ENCODE data around the gene MS4A18.

MS4A18 gene

GRCh38 chr11:60768202-60768601, 43.7 kb downstream of the MS4A18 start:
- DNase-seq = no peak

DNA sequence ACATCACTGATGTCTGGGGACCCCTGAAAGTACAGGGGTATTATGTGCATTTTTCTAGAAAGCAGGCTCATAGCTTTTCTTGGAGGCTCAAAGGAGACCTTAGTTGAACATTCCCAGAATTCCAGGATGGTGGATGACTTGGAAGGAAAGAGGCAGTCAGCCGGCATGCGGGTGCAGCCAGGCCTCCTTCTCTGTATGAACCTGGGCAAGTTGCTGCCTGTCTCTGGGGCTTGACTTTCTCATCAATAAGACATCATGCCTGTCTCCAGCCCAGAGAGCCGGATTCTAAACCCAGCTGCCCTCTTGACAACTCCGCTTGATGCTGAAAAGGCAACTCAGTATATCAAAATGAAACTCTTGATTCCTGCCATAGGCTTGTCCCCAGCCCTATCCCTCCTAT, 44.8 kb downstream of the MS4A18 start:
- no peak for DNase-seq

DNA sequence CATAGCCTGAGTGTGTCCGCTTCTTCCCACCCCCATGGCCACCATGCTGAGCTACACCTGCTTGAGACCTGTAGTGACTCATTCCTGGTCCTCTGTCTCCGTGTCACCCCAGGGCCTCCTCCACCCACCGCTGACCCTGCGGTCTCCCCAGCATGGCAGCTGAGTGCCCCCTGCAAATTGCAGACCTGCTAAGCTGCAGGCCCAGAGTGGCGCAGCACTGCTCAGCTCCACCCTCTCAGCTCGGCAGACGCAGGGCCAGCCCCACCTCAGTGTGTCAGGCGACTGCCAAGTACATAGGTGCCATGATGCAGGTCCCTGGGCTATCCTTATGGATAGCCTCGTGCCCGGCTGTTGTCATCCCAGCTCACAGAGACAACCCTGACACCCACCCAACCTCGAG, 45.3 kb downstream of the MS4A18 start:
- DNase-seq = no peak

DNA sequence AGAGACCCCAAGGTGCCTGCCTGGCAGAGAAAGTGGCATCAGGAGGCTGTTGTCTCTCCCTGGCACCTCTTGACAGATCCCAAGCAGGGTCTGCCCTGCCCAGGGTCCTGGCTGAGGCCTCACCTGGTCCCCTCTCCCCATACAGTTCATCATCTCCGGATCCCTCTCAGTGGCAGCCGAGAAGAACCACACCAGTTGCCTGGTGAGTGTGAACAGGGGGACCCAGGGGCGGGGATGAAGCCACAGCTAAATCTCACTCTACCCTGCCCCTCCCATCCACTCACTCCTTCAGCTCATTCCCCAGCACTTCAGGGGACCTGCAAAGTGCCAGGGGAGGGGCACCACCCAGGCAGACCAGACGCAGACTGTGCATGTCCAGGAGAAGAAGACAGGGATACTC, 46.6 kb downstream of the MS4A18 start:
- DNase-seq = no peak

- DNase-seq = no peak
These were observed 47.5 kb downstream of the MS4A18 start for GRCh38 chr11:60771879-60772525.

GRCh38 chr11:60772666-60773065, 48.1 kb downstream of the MS4A18 start:
- DNase-seq = no peak

DNA sequence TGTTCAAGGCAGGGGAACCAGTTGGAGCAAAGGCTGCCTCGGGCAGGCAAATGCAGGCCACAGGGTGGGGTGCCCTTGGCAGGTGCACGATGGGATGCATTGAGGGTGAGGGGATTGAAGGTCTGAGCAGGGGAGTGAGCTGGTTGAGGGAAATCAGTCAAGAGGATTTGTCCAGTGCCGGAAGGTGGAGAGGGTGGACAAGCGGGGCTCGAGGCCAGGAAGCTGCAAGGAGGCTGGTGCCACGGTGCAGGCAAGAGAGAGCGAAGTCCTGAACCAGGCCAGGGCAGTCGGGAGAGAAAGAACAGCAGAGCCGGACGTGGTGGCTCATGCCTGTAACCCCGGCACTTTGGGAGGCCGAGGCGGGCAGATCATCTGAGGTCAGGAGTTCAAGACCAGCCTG, 50.2 kb downstream of the MS4A18 start:
- DNase-seq = no peak

- peak; percentile 71 to 92 (median 79) for DNase-seq
These were observed 51.0 kb downstream of the MS4A18 start for GRCh38 chr11:60775420-60775961.

DNA sequence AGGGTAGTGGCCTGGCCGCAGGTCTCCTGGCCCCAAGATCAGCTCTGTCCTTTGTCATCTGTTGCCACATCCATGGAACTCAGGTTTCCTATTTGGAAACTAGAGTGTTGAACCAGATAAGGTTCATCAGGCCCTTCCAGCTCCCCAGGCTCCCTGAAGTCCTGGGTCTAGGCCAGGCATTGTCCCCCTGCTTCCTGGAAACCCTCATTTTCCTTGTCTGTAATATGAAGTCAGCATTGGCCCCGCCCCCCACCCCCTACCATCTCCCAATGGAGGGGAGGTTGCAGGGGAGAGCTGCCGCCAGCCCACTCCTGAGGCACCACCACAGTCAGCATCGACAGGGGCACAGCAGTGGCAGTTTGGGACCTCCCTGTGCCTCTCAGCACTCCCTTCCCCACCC, 51.6 kb downstream of the MS4A18 start:
- no peak for DNase-seq

DNA sequence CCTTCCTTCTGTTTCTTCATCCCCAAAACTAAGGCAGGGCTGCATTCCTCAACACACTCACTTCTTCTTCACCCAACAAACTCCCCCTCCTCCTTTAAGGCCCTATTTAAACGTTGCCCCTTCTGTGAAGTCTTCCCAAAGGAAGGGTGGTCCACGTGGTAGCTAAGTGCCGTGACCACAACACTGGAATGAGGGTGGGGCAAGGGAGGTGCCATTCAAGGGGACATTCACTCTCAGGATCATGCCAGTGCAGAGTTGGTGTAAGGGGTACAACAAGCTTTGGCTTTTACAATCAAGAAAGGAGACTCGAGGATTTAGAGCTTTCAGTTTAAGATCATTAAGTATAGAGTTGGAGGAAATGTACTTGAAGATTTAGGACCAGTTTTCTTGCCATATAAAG, 52.6 kb downstream of the MS4A18 start:
- DNase-seq = no peak

DNA sequence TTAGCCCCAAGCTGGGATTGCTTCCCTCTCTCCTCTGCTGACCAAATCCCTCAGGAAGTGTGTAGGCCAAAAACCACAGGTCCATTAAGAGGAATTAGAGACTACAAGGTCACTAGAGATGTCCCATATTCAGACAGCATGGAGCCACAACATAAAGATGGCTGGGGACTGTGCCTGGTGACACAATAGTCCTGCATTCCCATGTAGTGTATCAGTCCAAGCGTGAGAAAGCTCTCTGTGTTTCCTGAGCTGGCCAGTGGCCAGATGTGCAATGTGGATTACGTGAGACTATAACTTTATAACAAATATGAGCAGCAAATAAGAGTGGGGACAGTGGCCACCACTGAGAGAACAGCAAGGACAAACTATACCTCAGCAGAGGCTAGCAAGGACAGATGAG, 53.1 kb downstream of the MS4A18 start:
- DNase-seq = no peak

- DNase-seq = no peak
These were observed 55.5 kb downstream of the MS4A18 start for GRCh38 chr11:60780065-60780464.

GRCh38 chr11:60780774-60781173, 56.3 kb downstream of the MS4A18 start:
- DNase-seq = no peak

- DNase-seq = no peak
These were observed 56.9 kb downstream of the MS4A18 start for GRCh38 chr11:60781286-60781980.

- DNase-seq = no peak
These were observed 57.4 kb downstream of the MS4A18 start for GRCh38 chr11:60781981-60782316.

- DNase-seq = no peak
These were observed 58.0 kb downstream of the MS4A18 start for GRCh38 chr11:60782393-60783140.

DNA sequence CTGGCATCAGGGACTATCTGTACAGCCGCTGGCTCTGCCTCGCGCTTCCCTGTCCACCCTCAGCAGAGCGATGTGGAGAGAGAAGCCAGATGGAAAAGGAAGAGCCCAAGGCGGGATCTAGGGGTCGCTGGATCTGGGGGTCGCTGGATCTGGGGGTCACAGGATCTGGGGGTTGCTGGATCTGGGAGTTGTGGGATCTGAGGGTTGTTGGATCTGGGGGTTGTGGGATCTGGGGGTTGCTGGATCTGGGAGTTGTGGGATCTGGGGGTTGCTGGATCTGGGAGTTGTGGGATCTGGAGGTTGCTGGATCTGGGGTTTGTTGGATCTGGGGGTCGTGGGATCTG, 58.6 kb downstream of the MS4A18 start:
- no peak for DNase-seq

GRCh38 chr11:60783911-60784310, 59.4 kb downstream of the MS4A18 start:
- DNase-seq = no peak

DNA sequence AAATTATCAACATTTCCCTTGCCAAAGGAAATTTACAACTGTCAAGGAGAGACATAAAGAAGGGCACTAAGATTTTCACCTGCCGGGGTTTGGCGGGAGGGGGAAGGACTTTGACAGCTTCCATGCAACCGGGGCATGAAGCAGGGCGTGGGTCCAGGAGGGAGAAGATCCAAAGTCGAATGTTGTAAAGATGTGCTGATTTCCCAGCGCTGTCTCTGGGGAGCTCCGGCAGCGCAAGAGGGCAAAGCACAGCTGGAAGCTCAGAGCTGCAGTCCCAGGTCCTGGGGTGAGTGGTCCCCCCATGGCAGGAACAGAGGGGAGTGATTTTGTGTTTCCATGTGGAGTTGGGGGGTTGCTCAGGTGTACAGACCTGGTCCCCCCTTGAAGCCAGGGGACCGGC, 60.6 kb downstream of the MS4A18 start, which contains the start of gene MS4A10:
MS4A10 (plus strand) TSS at position 198 of the 400 bp plus-strand sequence. CDS start 5,003 bp downstream, outside the sequence.
- DNase-seq = no peak

- DNase-seq = no peak
These were observed 61.4 kb downstream of the MS4A18 start for GRCh38 chr11:60785806-60786361.

DNA sequence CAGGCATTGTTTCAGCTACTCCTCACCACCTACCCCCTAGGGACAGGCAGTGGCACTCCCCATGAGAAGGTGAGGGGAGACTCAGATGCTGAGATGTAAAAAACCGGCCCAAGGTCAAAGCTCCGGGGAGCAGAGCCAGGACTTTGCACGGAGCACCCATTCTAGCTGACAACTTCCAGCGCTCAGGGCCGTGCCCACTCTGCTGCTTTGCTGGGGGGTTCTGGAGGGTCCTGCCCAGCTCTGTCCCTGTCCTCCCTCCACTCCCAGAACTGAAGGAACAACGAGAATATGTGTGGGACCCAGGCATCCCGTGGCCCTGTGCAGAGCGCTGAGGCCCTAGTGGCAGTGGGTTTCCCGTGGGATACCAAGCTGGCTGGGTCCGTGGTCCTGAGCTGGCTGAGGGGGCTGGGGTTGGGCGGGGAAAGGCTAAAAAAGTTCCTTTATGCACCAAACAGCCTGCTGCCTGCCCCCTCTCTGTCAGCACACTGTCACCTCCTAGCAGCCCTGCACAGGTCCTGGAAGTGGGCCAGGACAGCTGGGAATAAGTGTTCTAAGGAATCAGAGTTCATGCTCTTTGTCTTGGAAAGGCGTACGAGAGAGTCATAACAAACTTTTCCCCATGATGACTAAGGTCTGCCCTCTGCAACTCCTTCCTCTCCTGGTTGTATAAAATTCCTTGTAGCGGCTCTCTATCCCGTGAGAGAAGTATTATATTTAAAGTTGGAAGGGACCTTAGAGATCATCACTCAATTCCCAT, 62.5 kb downstream of the MS4A18 start:
- no peak for DNase-seq

DNA sequence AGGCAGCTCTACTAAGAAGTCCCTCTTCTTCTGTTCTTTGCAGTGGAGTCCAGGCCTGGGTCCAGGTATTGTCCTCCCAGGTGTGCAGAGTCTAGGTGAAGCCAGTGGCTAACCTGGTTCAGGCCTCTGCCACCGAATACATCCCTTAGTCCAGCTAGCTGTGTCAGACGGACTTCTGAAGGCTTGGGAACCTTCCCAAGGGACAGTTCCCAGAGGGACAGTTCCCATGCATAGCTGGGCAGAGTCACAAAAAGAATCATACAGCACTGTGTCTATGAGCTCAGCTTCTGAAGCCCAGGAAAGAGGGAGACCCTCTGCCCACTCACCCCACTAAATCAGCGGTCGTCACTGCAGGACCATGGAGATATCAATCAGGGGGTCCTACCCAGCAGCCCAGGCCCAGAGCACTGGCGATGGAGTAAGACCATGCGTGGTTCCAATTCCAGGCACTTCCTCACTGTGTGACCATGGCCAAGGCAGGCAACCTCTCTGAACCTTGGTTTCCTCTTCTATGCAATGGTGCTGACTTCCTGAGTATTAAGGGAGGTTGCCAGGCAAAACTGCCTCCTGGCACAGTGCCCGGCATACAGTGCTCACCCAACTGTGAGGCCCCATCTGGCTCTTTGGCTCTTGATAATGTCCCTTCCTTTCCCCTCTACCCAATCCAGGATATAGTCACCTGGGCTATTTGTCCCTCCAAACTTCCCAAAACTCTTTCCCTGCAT, 64.0 kb downstream of the MS4A18 start:
- no peak for DNase-seq
